ENCODE results near the gene B9D1.
A peak's percentile ranks its signal among the peaks of the same experiment; 100 is the strongest.

The B9D1 gene

GRCh38 chr17:19386051-19386929, 23.8 kb upstream of the B9D1 start:
- no peak for ATAC-seq (replicated peaks; ENCODE audit: extremely low read depth, poor library complexity, severe bottlenecking)
- H3K27me3 Mint-ChIP-seq = no peaks in the 10 kb centered on the region
- H3K9me3 Mint-ChIP-seq = no peaks in the 10 kb centered on the region
- H3K4me1 Mint-ChIP-seq = peaks cover 17% of the 10 kb centered on the region
- no peak overlapping the region for H3K27ac Mint-ChIP-seq (ENCODE audit: low read depth)
- H3K4me3 Mint-ChIP-seq = no peak overlapping the region
- H3K36me3 Mint-ChIP-seq (ENCODE audit: insufficient read depth) = peaks cover 5% of the 10 kb centered on the region
- DNase-seq (ENCODE audit: low spot score in 2 of 2) = no peak

DNA sequence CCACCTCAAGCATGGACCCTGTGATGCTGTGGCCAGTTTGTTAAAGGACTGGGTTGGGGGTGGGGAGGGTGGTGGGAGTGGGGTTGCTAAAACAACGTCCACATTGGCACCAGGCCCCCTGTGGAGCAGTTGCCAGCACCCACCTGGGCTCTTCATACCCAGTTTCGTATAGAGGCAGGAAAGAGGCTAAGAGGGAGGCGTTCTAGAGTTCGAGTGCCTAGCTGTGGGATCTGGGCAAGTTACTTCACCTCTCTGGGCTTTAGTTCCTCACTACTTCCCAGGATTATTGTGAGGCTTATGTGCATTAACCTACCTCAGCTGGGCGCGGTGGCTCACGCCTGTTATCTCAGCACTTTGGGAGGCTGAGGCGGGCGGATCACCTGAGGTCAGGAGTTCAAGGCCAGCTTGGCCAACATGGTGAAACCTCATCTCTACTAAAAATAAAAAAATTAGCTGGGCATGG, 23.0 kb upstream of the B9D1 start:
- peaks cover 8% of the 10 kb centered on the region for H3K36me3 Mint-ChIP-seq (ENCODE audit: insufficient read depth)
- peaks cover 25% of the 10 kb centered on the region for H3K4me1 Mint-ChIP-seq

GRCh38 chr17:19384723-19385391, 22.3 kb upstream of the B9D1 start:
- H3K36me3 Mint-ChIP-seq (ENCODE audit: insufficient read depth) = peaks cover 11% of the 10 kb centered on the region
- H3K4me3 Mint-ChIP-seq = no peak overlapping the region
- H3K9me3 Mint-ChIP-seq = no peaks in the 10 kb centered on the region
- peak overlapping the region; percentile 85 for H3K27ac Mint-ChIP-seq (ENCODE audit: low read depth)
- peaks cover 26% of the 10 kb centered on the region for H3K4me1 Mint-ChIP-seq
- no peak for ATAC-seq (replicated peaks; ENCODE audit: extremely low read depth, poor library complexity, severe bottlenecking)
- H3K27me3 Mint-ChIP-seq = no peaks in the 10 kb centered on the region
- no peak for DNase-seq (ENCODE audit: low spot score in 2 of 2)

More for the DNA sequence above, 23.0 kb upstream of the B9D1 start:
- Mint-ChIP-seq H3K4me3 (no peak overlapping the region), H3K9me3 (no peaks in the 10 kb centered on the region), H3K27me3 (no peaks in the 10 kb centered on the region), H3K27ac (ENCODE audit: low read depth) (no peak overlapping the region)
- ATAC-seq (replicated peaks; ENCODE audit: extremely low read depth, poor library complexity, severe bottlenecking) = no peak
- DNase-seq (ENCODE audit: low spot score in 2 of 2) = no peak

DNA sequence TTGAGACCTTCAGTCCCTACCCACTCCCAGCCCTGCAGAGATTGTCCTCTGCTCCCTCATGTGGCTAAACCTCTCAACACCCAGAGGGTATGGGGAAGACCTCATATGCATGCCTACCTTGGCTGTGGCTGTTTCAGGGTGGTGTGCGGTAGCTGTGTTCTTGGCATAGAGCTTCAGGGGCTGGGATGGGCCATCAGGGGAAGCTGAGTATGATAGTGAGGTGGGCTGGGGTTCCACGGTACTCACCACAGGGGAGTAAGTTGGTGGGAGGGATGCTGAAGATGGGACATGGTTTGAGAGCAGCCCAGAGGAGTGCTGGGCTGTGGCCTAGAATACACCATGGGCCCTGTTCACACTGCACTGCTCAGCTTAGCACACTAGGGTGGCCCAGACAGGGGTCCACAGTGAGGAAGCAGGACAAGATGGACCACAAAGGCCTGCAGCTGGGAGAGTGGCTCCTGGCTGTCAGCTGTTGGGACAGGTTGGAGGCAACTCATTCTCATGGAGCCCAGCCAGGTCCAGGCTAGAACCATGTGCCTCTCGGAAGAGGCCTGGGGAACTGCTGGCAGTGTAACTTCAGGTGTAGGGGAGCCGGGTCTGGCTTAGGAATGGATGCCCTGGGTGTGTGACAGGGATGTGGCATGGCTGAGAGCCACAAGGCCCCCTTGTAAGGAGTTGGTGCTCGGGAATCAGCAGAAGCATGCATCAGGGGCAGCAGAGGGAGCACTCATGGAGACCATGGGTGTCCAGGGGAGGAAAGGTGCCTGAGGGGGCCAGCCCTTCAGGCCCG, 21.4 kb upstream of the B9D1 start:
- Mint-ChIP-seq H3K9me3 (no peaks in the 10 kb centered on the region), H3K4me3 (no peak overlapping the region), H3K27me3 (no peaks in the 10 kb centered on the region), H3K27ac (ENCODE audit: low read depth) (peak overlapping the region; percentile 85), H3K36me3 (ENCODE audit: insufficient read depth) (peaks cover 11% of the 10 kb centered on the region), H3K4me1 (peaks cover 26% of the 10 kb centered on the region)
- DNase-seq (ENCODE audit: low spot score in 2 of 2) (no peak), ATAC-seq (replicated peaks; ENCODE audit: extremely low read depth, poor library complexity, severe bottlenecking) (no peak)

- no peak for ATAC-seq (replicated peaks; ENCODE audit: extremely low read depth, poor library complexity, severe bottlenecking)
- no peak overlapping the region for H3K4me3 Mint-ChIP-seq
Measured at GRCh38 chr17:19382531-19383444, 20.3 kb upstream of the B9D1 start.

DNA sequence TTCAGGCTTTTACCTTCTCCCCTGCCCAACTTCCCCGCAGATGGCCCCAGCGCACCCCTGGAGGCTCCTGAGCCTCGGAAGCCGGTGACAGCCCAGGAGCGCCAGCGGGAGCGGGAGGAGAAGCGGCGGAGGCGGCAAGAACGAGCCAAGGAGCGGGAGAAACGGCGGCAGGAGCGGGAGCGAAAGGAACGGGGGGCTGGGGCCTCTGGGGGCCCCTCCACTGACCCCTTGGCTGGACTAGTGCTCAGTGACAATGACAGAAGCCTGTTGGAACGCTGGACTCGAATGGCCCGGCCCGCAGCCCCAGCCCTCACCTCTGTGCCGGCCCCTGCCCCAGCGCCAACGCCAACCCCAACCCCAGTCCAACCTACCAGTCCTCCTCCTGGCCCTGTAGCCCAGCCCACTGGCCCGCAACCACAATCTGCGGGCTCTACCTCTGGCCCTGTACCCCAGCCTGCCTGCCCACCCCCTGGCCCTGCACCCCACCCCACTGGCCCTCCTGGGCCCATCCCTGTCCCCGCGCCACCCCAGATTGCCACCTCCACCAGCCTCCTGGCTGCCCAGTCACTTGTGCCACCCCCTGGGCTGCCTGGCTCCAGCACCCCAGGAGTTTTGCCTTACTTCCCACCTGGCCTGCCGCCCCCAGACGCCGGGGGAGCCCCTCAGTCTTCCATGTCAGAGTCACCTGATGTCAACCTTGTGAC, 19.4 kb upstream of the B9D1 start:
- Mint-ChIP-seq H3K4me1 (peaks cover 35% of the 10 kb centered on the region), H3K36me3 (ENCODE audit: insufficient read depth) (peaks cover 24% of the 10 kb centered on the region), H3K27me3 (no peaks in the 10 kb centered on the region), H3K4me3 (no peak overlapping the region), H3K9me3 (no peaks in the 10 kb centered on the region), H3K27ac (ENCODE audit: low read depth) (no peak overlapping the region)
- ATAC-seq (replicated peaks; ENCODE audit: extremely low read depth, poor library complexity, severe bottlenecking) (no peak), DNase-seq (ENCODE audit: low spot score in 2 of 2) (no peak)

More at GRCh38 chr17:19382531-19383444, 20.3 kb upstream of the B9D1 start:
- H3K27me3 Mint-ChIP-seq = no peaks in the 10 kb centered on the region
- H3K4me1 Mint-ChIP-seq = peaks cover 26% of the 10 kb centered on the region
- no peak for DNase-seq (ENCODE audit: low spot score in 2 of 2)
- no peak overlapping the region for H3K27ac Mint-ChIP-seq (ENCODE audit: low read depth)
- H3K9me3 Mint-ChIP-seq = no peaks in the 10 kb centered on the region
- H3K36me3 Mint-ChIP-seq (ENCODE audit: insufficient read depth) = peaks cover 18% of the 10 kb centered on the region

- Mint-ChIP-seq H3K27ac (ENCODE audit: low read depth) (no peak overlapping the region), H3K36me3 (ENCODE audit: insufficient read depth) (peaks cover 24% of the 10 kb centered on the region), H3K4me3 (no peak overlapping the region), H3K9me3 (no peaks in the 10 kb centered on the region), H3K27me3 (no peaks in the 10 kb centered on the region), H3K4me1 (peaks cover 37% of the 10 kb centered on the region)
- no peak for DNase-seq (ENCODE audit: low spot score in 2 of 2)
- no peak for ATAC-seq (replicated peaks; ENCODE audit: extremely low read depth, poor library complexity, severe bottlenecking)
Measured at GRCh38 chr17:19381361-19381740, 18.8 kb upstream of the B9D1 start.

DNA sequence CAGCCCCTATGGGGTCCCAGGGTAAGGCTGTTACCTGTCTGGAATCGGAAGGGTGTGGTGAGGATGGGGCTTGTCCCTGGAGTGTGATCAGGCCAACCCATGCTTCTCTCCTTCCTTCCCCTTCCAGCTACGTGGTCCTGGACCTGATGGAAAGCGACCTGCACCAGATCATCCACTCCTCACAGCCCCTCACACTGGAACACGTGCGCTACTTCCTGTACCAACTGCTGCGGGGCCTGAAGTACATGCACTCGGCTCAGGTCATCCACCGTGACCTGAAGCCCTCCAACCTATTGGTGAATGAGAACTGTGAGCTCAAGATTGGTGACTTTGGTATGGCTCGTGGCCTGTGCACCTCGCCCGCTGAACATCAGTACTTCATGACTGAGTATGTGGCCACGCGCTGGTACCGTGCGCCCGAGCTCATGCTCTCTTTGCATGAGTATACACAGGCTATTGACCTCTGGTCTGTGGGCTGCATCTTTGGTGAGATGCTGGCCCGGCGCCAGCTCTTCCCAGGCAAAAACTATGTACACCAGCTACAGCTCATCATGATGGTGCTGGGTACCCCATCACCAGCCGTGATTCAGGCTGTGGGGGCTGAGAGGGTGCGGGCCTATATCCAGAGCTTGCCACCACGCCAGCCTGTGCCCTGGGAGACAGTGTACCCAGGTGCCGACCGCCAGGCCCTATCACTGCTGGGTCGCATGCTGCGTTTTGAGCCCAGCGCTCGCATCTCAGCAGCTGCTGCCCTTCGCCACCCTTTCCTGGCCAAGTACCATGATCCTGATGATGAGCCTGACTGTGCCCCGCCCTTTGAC, 18.2 kb upstream of the B9D1 start:
- Mint-ChIP-seq H3K4me3 (no peak overlapping the region), H3K4me1 (peaks cover 40% of the 10 kb centered on the region), H3K27ac (ENCODE audit: low read depth) (no peak overlapping the region), H3K36me3 (ENCODE audit: insufficient read depth) (peaks cover 24% of the 10 kb centered on the region), H3K27me3 (no peaks in the 10 kb centered on the region), H3K9me3 (no peaks in the 10 kb centered on the region)
- DNase-seq (ENCODE audit: low spot score in 2 of 2) (no peak), ATAC-seq (replicated peaks; ENCODE audit: extremely low read depth, poor library complexity, severe bottlenecking) (no peak)

DNA sequence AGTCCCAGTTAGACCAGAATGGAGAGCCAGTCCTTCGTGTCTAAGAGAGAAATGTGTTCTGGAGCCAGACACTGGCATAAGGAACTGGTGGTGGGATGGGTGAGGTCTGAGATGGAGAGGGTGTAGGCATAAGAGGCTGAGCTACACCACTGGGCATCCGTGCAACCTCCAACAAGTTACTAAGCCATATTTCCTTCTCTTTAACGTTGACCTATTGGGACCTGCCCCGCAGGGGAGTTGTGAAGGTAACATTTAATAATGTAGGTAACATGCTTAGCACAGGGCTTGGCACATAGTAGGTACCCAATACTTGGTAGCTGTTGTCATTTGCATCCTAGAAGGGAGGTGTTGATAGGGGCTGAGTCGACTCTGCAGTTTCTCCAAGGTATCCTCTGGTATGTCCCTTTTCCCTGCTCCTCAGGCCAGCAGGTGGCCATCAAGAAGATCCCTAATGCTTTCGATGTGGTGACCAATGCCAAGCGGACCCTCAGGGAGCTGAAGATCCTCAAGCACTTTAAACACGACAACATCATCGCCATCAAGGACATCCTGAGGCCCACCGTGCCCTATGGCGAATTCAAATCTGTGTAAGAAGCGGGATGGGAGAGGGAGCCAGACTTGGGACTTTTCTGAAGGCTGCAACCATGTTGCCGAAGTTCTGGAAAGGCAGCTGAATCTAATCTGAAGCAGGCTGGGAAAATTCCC, 17.0 kb upstream of the B9D1 start:
- H3K27me3 Mint-ChIP-seq = no peaks in the 10 kb centered on the region
- peaks cover 38% of the 10 kb centered on the region for H3K4me1 Mint-ChIP-seq
- peaks cover 22% of the 10 kb centered on the region for H3K36me3 Mint-ChIP-seq (ENCODE audit: insufficient read depth)
- DNase-seq (ENCODE audit: low spot score in 2 of 2) (no peak), ATAC-seq (replicated peaks; ENCODE audit: extremely low read depth, poor library complexity, severe bottlenecking) (no peak)
- no peaks in the 10 kb centered on the region for H3K9me3 Mint-ChIP-seq
- H3K4me3 Mint-ChIP-seq = peak overlapping the region; percentile 100
- H3K27ac Mint-ChIP-seq (ENCODE audit: low read depth) = no peak overlapping the region

- peaks cover 22% of the 10 kb centered on the region for H3K36me3 Mint-ChIP-seq (ENCODE audit: insufficient read depth)
- ATAC-seq (replicated peaks; ENCODE audit: extremely low read depth, poor library complexity, severe bottlenecking) = peak; percentile 2
- H3K9me3 Mint-ChIP-seq = no peaks in the 10 kb centered on the region
- peak within 1 kb of the TSS; percentile 97 for H3K27ac Mint-ChIP-seq (ENCODE audit: low read depth)
- H3K4me3 Mint-ChIP-seq = peak within 1 kb of the TSS; percentile 100
- H3K4me1 Mint-ChIP-seq = peaks cover 30% of the 10 kb centered on the region
- DNase-seq (ENCODE audit: low spot score in 2 of 2) = no peak
- H3K27me3 Mint-ChIP-seq = no peaks in the 10 kb centered on the region
Measured at GRCh38 chr17:19378416-19379360, 16.2 kb upstream of the B9D1 start, which contains the start of gene MAPK7. Gene MAPK7, plus strand, starts transcription at chr17:19378498. Its CDS starts 403 bp downstream, at chr17:19378901.

Measured in central memory CD8-positive, alpha-beta T cell (primary cell).